AG04450 (cell line): ENCODE measurements around the gene C9orf85. TPM values are rescaled to one million over a fixed set of nuclear protein-coding genes. Genes with fewer than 3 reads are reported as not detected.

Experiments used
- CTCF ChIA-PET: fragments of 300-600, 350-600 bp; formaldehyde crosslinking; extraction: SDS; loops from one replicate; lab custom pipeline; 2022; ENCODE audit warnings: antibody characterized with exemption, inconsistent platforms; lab: Charles Lee
- POLR2A ChIA-PET: fragments of 350-600 bp; formaldehyde crosslinking; extraction: SDS; loops from one replicate; lab custom pipeline; 2021; ENCODE audit warnings: antibody characterized with exemption, inconsistent platforms; lab: Yijun Ruan, JAX
- DNase-seq: peaks from one replicate; pipeline ENCODE4 v3.0.0-alpha.2; 2011; ENCODE audit warnings: low read depth, low spot score
- H3K27ac ChIP-seq: one replicate; pipeline ENCODE4 v1.5.1; 2012; ENCODE audit warnings: low read depth, low read length, control low read depth
- H3K27me3 ChIP-seq: one replicate; pipeline ENCODE4 v1.6.0; 2012; ENCODE audit warnings: low read length; ENCODE audit not compliant: control insufficient read depth, insufficient read depth
- H3K4me3 ChIP-seq: 2 replicates; pipeline ENCODE4 v1.5.1; 2011; ENCODE audit warnings: mild to moderate bottlenecking, low read depth, low read length, control low read depth
- H3K9me3 ChIP-seq: 2 replicates; pipeline ENCODE4 v1.5.1; 2012; ENCODE audit warnings: low read length; ENCODE audit not compliant: control insufficient read depth, insufficient read depth
- polyA plus RNA-seq: library from polyadenylated mRNA; depleted of rRNA; stranded (reverse); fragments of >200 nt; gene quantifications from 2 replicates; pipeline ENCODE4 v1.2.3, GENCODE V29; 2011
- TF ChIP-seq, protein P1 (sequence below): IDR thresholded peaks from 2 replicates; pipeline ENCODE4 v1.5.1; 2011; ENCODE audit warnings: low read depth, low read length, control low read depth, inconsistent platforms

The C9orf85 gene
- polyA plus RNA-seq, 1 experiment: 19.8 TPM

GRCh38 chr9:71936066-71936465 lies 24.6 kb downstream of the C9orf85 start:
- Histone ChIP-seq H3K27ac (no peak overlapping the region), H3K4me3 (no peak overlapping the region), H3K27me3 (no peaks in the 10 kb centered on the region), H3K9me3 (no peaks in the 10 kb centered on the region)
- no peak for DNase-seq
- TF ChIP-seq, protein P1, sequence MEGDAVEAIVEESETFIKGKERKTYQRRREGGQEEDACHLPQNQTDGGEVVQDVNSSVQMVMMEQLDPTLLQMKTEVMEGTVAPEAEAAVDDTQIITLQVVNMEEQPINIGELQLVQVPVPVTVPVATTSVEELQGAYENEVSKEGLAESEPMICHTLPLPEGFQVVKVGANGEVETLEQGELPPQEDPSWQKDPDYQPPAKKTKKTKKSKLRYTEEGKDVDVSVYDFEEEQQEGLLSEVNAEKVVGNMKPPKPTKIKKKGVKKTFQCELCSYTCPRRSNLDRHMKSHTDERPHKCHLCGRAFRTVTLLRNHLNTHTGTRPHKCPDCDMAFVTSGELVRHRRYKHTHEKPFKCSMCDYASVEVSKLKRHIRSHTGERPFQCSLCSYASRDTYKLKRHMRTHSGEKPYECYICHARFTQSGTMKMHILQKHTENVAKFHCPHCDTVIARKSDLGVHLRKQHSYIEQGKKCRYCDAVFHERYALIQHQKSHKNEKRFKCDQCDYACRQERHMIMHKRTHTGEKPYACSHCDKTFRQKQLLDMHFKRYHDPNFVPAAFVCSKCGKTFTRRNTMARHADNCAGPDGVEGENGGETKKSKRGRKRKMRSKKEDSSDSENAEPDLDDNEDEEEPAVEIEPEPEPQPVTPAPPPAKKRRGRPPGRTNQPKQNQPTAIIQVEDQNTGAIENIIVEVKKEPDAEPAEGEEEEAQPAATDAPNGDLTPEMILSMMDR: no peak
- CTCF ChIA-PET: interaction anchor here (0.6 to 1.0 kb wide), 3 partner anchors 10 to 117 kb away, joined by 3 to 11 read pairs (median 3); no protein-coding TSS in a partner anchor
- POLR2A ChIA-PET: no interaction called here

DNA sequence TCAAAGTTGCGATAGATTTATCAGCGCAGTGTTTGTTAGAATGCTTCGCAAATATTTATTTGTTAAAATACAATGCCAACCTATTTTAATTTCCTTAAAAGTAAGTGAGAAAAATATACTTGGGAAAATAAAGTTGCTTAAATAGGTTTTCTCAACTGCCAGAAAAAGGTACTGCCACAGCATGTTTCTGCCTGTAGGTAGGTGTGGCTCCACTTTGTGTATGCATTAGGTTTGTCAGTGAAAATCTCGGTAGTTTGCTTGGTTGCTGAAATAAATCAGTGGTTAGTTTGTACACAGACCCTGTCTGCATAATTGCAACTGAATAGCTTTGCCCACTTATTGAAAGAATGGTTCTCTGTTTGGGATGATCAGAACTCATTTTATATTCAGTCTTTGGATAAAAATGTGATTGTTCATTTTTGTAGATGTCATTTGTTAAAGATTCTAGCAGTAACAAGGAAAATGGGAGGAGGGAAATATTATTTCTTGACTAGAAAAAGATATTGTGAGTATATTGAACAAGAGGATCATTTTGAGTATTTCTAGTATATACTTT lies 25.7 kb downstream of the C9orf85 start:
- Histone ChIP-seq H3K27ac (no peak overlapping the region), H3K4me3 (no peak overlapping the region), H3K9me3 (no peaks in the 10 kb centered on the region), H3K27me3 (no peaks in the 10 kb centered on the region)
- no peak for DNase-seq
- TF ChIP-seq, protein P1: no peak
- POLR2A ChIA-PET: no interaction called here
- CTCF ChIA-PET: no interaction called here

DNA sequence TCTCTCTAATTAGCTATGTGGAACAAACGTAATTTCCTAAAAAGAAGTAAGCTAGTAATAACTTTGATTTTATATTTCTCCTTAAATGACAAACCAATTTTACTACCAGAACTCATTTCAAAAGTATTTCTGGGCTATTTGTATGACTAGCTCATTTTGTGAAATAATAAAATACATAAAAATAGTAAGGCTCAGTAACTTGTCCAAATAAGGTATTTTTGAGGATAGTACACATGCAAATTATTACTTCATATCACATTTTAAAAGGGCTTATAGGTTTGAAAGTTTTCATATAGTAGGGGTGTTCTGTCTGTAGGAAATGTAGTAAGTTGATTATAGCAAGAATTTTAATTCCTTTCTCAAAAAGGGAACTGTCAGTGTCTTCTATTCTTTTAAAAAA lies 26.5 kb downstream of the C9orf85 start:
- CTCF ChIA-PET: interaction anchor here (0.6 kb wide), 1 partner anchor 1031 kb away, joined by 3 read pairs; no protein-coding TSS in a partner anchor

GRCh38 chr9:71941060-71941568 lies 29.7 kb downstream of the C9orf85 start:
- H3K4me3 ChIP-seq: no peak overlapping the region
- POLR2A ChIA-PET: no interaction called here
- TF ChIP-seq, protein P1: no peak
- no peak overlapping the region for H3K27ac ChIP-seq
- no peak for DNase-seq
- H3K9me3 ChIP-seq: no peaks in the 10 kb centered on the region
- CTCF ChIA-PET: no interaction called here
- H3K27me3 ChIP-seq: no peaks in the 10 kb centered on the region

More for the DNA sequence above, 26.5 kb downstream of the C9orf85 start:
- POLR2A ChIA-PET: no interaction called here
- Histone ChIP-seq H3K27ac (no peak overlapping the region), H3K9me3 (no peaks in the 10 kb centered on the region), H3K4me3 (no peak overlapping the region), H3K27me3 (no peaks in the 10 kb centered on the region)
- DNase-seq: no peak
- TF ChIP-seq, protein P1: no peak

DNA sequence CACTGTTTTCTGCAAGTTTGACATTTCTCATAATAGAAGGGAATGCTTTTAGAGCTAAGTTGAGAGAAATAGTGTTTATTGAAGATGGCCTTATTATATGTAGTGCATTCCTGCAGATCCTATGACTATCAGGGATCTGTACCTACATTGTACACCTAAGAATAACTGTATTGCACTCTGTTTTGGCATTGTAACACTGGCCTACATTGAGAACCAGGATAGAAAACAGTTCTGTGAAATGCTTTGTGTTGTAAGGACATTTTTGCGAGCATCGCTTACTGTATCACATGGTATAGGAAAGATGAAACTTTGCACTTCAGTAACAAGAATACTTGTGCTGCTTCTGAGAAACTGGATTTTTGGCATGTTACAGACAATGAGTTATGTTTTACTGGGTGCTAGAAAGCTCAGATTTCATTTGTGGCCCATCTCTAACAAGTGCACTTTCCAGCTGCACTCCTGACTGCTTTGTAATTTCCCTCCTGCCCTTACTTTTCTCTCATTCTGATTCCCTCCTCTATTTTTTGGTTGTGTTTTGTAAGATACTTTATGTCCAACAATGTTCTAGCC lies 30.6 kb downstream of the C9orf85 start:
- no peak overlapping the region for H3K4me3 ChIP-seq
- H3K27ac ChIP-seq: no peak overlapping the region
- ChIA-PET POLR2A (no interaction called here), CTCF (no interaction called here)
- DNase-seq: no peak
- TF ChIP-seq, protein P1: no peak
- no peaks in the 10 kb centered on the region for H3K27me3 ChIP-seq
- H3K9me3 ChIP-seq: no peaks in the 10 kb centered on the region
